Stimulated activated CD8-positive, alpha-beta memory T cell treated with anti-CD3 and anti-CD28 coated beads, Interleukin-7, amount 100 ng/mL, for 24 hours (primary cell): ENCODE measurements around the gene CTCFL.
"Not testable (repeated sequence)": the region's sequence is repeated elsewhere in the genome, so short reads cannot be mapped to it uniquely, and the experiment has no call there.

ENCODE experiments used
- DNase-seq: peaks from one replicate; pipeline ENCODE4 v3.0.0-alpha.2; 2020; ENCODE audit warnings: low read depth

The CTCFL gene

DNA sequence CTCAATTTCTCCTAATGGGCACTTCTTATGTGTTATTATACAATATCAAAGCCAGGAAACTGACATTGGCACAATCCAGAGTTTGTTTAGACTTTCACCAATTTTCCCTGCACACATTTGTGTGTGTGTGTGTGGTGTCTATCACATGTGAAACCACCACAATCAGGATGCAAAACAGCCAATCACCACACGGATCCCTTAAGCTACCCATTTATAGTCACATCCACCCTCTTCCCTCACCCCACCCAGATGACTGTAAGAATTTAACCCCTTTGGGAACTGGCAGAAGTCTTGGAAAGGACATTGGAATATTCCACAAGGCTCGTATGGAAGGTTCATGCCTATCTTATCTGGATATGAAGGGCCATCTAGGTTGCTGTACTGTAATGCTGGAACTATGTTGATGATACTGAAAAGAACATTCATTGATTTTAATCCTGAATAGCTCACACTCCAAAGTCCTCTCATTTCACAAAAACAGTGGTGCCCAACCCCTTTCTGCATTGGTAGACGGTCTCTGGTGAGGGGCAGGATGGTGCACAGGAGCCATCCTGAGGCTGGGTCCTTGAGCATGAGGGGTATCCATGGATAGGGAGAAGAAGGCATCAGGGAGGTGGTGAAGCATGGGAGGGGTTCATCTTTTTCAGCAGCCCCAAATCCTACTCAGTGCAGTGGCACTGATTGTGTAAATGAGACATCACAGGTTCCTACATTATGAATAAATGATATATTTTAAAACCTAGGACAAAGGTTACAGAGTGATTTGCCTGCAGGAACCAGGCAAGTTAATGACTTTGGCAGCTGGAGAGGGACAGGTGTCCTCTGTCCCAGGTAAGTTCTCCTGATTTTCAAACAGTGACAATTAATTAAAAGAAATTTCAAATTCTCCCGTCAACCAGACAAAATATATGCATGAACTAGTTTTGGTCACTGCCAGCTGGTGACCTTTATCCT, 12.1 kb upstream of the CTCFL start:
- no peak for DNase-seq

DNA sequence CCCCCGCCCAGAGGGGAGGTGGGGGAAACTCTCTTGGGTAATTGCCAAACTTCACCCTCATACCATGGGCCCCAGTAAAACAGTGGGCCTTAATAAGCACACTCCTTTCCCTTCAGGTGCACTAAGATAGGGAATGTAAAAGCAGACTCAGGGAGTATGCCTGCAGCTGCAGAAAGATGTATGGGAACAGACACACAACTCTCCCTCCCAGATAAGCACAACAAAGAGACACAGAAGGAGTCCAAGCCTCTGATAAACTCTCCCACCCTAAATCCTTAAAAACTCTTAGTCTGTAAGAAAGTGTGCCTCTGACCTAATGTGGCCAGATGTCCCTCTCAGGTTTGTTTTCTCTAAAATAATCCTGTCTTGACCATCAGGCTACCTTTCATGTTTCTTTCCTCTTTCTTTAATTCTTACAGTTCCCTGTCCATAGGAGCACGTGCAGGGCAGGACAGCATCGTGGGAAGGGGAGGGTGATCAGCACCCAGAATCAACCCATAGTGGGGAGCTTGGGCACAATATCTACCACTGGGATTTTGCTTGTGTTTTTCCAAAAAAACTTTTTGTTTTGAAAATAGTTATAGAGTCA, 11.3 kb upstream of the CTCFL start:
- no peak for DNase-seq

DNA sequence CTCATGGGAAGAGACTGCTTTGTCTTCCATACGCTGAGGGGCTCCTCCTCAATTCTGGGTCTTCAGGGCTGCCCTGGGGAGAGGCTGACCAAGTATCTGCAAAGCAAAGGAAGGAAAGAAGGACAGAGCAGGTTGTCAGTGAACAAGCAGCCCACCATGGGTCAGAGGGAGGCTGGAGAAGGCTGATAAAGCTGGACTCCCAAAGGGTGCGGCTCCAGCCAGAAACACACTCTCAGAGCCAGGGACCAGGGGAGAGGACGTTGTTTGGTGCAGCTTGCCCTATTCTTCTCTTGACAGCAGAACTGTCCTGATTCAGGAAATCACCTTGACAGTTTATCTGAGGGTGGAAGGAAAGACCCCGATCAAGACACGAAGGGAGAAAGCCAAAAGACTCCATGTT, 10.4 kb upstream of the CTCFL start:
- DNase-seq = no peak

DNA sequence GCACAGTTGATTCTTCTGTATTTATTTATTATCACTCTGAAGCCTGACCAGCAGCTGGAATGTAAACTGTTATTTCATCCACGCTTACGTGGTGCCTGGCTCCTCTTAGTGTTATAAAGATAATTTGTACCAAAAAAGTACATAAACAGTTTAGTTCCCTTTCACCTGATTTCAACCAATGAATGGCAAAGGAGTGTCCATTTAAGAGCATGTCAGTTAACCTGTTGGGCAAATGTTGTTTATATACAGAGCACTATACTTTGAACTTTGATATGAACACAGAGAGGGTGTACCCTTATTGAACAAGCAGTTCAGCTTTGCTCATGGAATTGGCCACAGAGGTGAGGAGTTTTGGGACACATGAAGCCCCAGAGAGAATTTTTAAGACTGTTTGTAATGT, 7.2 kb upstream of the CTCFL start:
- DNase-seq = no peak

DNA sequence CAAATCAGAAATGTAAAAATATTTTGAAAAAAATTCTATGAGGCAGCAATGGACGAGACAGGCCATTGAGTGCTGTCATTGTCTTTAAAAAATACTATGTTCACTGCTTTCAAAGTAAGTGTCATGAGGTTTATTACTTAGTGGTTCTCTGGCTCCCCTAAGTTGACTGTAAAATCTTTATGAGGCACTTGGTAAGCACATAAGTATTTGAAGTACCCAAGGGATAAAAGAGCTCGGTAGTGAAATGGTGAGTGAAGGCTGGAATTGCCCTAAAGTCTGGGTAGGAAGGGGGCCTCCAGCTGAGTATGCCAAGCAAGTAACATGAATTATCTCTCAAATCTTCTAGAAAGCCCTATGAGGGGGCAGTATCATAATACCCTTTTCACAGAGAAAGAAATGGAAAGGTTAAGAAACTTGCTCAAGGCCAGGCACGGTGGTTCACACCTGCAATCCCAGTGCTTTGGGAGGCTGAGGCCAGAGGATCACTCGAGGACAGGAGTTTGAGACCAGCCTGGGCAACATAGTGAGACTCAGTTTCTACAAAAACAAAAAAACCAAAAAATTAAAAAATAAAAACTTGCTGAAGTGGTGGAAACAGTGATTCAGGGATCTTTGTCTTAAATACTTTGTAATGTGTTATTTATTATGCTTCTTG, 5.5 kb upstream of the CTCFL start:
- no peak for DNase-seq

DNA sequence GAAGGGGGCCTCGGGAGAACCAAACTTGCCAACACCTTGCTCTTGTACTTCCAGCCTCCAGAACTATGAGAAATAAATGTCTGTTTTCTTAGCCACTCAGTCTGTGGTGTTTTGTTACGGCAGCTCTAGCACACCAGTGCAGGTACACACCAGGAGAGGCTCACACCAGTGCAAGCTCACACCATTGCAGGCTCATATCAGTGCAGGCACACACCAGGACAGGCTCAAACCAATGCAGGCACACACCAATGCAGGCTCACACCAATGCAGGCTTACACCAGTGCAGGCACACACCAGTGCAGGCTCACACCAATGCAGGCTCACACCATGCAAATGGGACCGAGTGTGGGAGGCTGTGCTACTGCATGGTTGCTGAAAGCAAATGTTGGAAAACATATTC, 4.9 kb upstream of the CTCFL start:
- DNase-seq = no peak

DNA sequence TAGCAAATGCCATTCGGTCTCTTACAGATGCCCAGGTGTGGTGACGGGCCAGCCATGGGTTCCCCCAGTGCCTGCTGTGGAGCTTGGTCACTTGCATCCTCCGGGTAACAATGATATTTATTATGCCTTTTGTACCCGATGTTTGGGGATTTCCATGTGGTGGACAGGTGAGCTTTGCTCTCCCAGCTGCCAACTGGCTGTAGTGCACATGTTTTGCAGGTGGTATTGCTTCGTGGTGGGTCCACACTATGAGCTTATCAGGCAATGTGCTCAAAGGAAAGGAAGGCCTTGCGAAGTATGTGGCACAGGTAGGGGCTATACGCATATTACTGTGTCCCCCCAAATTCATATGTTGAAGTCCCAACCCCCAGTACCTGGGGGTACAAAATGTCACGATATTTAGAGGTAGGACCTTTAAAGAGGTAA, 4.2 kb upstream of the CTCFL start:
- DNase-seq = no peak

DNA sequence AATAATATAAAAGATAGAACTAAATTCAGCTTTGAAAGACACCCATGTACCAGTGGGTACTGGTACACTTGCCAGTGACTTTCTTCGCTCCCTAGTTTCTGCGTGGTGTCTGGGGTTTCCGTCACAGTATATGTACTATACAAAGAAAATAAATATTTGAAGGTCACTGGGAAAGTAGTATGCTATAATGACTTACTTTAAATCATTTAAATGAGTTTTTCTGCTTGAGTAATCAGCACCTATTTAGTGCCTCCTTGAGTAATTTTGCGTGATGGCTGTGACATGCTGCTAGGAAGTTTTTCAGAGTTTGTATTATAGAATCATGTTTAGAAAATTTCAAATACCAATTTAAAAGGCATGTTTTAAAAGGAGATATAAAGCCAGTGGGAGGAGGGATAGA, 3.2 kb upstream of the CTCFL start:
- DNase-seq = no peak

DNA sequence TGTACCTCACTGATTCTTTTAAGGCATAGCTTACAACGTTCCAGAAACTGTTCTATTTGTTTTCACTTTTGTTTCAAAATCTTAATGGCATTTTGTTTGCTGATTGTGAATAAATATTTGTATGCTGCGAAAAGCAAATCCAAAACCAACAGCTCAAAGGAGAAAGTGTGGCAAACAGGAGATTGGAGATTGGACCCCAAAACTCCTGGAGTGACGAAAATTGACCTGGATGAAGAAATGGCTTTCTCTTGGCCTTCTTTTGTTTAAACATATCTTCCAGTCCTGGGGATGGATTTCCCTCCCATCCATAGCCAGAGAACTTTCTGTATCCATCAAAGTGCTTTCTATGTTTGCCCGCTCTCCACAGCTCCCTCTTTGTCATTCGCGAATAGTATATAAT, 2.8 kb upstream of the CTCFL start:
- DNase-seq = no peak

DNA sequence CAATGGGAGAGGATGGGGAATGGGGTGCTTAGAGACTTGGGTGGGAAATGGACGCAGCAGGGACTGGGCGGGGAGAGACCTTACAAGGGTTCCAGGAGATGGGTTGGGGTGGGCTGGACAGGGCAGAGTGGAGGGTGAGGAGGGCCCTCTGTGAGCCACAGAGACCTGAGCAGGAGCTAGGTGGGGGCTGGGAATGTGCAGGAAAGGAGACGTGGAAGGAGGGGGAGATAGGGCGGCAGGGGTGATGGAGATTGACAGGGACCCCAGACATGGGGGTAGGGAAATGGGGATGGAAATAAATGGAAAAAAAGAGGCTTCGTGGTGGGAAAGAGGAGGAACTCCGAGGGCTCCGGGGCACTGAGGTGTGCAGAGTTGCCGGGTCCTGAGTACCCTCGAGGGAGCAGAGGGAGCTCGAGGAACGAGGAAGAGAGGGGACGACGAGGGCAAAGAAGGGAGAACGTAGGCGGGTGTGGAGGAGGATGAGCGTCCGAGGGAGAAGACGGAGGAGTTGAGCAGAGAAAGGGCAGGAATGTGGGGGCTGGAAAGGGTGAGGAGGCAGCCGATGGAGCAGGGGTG, 2.0 kb upstream of the CTCFL start:
- DNase-seq = no peak

DNA sequence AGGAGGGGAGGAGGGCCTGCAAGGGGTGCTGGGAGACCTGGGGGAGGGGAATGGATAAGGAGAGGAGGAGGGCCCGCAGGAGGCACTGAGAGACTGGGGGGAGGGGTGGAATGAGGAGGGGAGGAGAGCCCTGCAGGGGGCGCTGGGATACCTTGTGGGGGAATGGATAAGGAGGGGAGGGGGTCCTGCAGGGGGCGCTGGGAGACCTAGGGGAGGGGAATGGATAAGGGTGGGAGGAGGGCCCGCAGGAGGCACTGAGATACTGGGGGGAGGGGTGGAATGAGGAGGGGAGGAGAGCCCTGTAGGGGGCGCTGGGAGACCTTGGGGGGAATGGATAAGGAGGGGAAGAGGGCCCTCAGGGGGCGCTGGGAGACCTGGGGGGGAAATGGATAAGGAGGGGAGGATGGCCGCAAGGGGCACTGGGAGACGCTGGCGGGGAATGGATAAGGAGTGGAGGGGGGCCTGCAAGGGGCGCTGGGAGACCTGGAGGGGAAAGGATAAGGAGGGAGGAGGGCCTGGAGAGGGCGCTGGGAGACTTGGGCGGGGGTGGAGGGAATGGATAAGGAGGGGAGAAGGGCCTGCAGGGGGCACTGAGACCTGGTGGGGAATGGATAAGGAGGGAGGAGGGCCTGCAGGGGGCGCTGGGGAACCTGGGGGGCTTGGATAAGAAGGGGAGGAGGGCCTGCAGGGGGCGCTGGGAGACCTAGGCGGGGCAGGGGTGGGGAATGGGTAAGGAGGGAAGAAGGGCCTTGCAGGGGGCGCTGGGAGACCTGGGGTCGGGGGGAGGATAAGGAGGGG, 1.3 kb upstream of the CTCFL start:
- DNase-seq = no peak

DNA sequence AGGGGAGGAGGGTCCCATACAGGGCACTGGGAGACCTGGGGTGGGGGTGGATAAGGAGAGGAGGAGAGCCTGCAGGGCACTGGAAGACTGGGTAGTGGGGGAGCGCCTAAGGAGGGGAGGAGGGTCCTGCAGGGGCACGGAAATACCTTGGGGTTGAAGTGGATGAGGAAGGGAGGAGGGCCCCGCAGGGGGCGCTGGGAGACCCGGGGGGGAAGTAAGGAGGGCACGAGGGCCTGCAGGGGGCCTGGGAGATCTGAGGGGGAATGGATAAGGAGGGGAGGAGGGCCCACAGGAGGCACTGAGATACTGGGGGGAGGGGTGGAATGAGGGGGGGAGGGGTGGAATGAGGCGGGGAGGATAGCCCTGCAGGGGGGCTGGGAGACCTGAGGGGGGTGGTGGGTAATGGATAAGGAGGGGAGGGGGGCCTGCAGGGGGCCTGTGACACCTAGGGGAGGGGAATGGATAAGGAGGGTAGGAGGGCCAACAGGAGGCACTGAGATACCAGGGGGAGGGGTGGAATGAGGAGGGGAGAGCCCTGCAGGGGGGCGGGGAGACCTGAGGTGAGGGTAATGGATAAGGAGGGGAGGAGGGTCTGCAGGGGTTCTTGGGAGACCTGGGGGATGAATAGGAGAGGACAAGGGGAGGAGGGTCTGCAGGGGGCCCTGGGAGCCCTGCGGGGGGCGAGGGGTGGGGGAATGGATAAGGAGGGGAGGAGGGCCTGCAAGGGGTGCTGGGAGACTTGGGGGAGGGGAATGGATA, 567 bp upstream of the CTCFL start:
- DNase-seq = no peak

DNA sequence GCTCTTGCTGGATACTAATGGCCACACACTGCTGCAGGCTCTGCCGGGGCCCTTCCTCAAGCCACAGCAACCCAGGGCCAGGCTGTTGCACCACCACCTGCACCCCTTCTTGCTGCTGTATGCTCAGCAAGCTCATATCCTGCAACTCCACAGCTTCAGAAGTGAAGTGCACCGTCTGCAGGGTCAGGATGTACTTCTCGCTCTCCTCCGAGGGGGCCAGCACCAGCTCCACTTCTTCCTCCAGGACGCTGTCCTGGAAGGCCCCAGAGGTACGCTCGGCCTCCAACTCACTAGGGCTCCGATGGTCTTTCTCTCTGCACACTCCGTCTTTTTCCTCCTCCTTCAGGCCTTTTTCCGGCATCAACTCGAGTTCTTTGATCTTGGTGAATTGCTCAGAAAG, 1.2 kb downstream of the CTCFL start:
- DNase-seq = no peak

DNA sequence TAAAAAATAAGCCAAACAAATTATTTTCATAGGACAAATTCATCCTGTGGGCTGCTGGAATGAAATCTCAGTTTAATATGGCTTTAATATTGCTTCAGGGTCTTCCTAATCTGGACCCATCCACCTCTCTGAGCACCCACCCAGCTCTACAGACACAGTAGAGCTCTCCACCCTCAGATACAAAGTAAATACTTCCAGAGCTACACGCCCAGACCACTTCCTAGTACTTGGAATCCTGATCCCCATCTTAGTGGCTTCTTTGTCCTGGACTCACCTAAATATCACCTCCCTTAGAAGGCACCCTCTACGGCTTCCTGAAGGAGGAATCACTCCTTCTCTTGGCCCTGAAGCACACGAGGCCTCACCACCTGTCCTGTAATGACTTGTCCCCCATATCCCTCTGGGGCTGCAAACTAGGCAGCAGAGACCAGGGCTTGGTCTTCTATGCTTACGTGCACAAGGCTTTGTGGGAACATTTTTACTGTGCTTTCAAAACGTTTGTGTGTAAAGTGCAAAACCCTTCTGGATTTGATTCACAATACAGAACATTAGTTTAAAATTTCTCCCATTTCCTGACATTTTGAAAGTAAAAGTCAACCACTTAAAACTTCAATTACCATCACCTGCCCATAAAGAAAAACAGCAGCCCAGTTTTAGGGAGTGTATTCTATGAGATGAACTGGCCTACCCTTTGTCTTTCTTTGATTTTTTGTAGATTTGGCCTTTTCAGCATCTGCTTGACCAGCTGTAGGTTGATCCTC, 2.4 kb downstream of the CTCFL start:
- no peak for DNase-seq

DNA sequence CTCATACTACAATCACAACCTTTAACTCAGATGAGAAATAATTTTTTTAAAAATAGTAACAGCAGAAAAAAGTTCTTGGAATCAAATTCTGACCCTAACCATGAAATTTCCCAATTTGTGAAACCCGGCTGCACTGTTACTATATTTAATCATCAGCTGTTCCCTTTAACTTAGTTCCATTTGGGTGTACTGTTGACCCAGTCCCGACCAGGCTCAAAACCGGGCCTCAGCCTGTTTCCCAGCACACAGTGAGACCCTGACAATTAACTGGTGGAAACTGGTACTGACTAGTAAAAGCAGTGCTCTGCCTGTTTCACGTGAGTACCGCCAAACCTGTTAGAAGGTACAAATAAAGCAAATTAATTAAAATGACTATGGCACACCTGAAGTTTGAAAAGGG, 7.0 kb downstream of the CTCFL start:
- DNase-seq = no peak

DNA sequence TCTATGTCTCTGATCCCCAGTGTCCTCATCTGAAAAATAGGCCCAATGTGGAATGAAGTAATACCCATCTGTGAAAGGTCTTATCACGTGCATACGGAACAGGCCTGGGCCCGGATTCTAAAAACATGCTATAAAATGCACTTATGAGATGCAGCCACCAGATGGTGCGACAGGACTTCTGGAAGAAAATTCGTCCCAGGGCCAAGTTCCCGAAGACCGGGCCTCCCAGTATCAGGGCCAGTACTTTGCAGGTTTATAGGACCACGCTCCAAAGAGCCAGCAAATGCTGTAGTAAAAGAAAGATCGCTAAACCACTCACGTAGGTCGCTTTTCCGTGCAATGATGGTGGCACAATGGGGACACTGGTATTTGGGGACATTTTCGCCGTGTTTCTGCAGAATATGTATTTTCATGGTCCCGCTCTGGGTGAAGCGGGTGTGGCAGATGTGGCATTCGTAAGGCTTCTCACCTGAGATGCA, 10.6 kb downstream of the CTCFL start:
- no peak for DNase-seq

DNA sequence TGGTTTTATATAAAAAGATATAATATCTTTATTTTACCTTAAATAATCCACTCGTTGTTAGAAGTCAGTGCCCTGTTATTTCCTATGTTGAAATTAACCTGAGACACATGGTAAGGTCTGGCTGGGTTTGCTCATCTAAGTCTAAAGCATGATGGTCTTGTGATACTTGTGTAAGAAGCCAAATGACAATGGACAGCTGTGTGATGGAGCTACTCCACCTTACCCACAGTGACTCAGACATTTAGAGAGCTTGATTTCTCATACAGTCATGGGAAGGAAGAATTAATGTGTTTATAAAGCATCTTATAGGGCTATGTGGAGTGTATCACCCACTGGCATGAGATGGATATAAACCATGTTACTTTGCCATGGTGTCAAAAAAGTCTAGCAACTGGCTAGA, 11.7 kb downstream of the CTCFL start:
- DNase-seq = no peak

DNA sequence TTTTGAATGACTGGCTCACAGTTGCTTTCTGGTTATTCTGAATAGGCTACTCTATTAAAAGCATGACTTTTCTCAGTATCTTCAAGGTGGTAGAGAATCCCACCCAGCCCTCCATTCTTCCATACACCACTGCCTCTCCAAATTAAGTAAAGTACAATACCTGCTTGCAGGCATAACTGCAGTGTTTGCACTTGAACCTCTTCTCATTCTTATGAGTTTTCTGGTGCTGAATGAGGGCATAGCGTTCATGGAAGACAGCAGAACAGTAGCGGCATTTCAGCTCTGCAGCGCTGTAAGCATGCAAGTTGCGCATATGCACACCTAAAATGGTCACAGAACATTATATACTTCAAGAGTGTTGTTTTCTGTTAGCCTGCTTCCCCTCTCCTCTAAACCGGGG, 12.5 kb downstream of the CTCFL start:
- no peak for DNase-seq

DNA sequence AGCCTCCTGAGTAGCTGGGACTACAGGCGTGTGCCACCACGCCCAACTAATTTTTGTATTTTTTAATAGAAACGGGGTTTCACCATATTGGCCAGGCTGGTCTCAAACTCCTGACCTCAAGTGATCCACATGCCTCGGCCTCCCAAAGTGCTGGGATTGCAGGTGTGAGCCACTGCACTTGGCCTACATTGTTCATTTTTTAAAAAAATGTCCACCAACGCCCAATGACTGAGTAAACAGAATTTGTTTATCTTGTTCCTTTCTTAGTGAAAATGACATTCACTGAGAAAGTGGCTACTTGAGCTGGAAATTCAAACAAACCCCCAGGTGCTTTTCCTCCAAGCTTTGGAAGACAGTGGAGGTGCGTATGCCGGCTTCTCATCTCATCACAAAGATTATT, 13.2 kb downstream of the CTCFL start:
- not testable (repeated sequence) for DNase-seq

DNA sequence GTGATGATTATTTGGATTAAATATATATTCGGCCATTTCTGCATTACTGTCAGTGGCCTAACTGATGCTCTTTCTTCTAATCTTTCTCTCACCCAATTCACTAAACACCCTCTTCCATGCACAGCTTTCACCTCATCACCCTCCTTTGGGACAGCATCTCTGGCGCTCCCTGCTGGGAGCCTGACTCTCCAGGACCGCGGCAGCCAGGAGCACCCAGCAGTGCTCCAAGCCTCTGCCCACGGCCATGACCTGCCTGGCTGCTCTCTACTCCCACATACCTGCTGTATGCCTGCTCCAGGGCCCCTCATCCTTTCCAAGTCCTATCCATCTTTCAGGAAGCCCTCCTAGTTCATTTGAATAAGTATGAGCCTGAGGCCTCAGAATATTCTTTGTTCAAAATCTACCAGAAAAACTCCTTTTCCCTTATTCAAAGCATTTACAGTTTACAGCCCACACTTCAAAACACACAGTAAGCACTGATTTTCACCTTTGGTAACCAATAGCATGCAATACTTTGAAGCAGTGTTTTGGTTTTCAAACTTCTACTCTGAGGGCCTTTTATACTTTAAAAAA, 15.2 kb downstream of the CTCFL start:
- DNase-seq = no peak
